ENCODE measurements around the gene NINL.
"Not testable (repeated sequence)": the region's sequence is repeated elsewhere in the genome, so short reads cannot be mapped to it uniquely, and the experiment has no call there.

The NINL gene

DNA sequence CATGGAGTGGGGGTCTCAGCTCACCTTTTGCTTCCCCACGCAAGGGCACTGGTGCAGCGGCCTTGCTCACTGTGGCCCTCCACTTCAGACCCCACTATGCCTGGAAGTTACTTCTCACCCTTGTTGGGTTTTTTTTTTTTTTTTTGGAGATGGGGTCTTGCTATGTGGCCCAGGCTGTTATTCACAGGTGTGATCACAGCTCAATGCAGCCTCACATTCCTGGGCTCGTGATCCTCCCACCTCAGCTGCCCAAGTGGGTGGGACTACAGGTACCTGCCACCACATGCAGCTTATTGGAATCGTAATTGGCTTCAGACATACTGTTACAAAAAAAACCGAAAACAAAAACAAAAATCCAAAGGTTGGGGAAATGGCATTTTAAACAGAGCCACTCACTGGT, 32.4 kb downstream of the NINL start:
- DNase-seq (ENCODE audit: low read depth): no peak

DNA sequence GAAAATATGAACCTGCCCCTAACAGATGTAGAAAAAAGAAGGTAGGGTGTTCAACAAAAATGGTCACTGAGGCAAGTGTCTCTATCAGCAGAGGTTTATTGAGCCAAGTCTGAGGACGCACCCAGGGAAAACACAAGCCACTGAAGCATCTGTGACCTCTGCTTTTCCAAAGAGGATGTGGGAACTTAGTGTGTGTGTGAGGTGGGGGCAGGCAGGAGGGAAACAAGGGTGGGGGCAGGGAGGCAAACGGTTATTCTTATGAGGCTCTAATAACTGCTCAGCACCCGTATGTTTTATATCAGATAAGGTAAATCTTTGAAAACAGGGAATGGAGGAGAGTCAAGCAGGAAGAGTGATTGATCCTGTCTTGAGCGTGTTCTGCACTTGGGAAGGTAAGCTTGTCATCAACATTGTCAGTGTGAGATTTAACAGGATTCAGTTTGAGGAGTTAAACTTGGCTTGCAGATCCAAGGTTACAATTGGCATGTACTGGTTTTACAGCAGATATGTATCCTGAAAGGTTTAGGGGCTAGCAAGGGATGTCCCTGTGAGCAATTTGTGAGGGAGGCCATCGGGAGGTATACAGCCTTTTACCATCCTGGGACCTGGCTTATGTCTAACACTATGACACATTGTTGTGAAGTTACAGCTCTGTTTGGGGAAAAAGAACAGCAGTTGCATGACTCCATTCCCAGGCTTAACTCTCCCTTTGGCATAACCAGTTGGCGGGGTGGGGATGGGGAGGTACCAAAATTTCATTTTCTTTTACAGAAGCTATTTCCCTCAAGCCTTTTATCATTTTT, 33.7 kb downstream of the NINL start:
- no peak for DNase-seq (ENCODE audit: low read depth)

DNA sequence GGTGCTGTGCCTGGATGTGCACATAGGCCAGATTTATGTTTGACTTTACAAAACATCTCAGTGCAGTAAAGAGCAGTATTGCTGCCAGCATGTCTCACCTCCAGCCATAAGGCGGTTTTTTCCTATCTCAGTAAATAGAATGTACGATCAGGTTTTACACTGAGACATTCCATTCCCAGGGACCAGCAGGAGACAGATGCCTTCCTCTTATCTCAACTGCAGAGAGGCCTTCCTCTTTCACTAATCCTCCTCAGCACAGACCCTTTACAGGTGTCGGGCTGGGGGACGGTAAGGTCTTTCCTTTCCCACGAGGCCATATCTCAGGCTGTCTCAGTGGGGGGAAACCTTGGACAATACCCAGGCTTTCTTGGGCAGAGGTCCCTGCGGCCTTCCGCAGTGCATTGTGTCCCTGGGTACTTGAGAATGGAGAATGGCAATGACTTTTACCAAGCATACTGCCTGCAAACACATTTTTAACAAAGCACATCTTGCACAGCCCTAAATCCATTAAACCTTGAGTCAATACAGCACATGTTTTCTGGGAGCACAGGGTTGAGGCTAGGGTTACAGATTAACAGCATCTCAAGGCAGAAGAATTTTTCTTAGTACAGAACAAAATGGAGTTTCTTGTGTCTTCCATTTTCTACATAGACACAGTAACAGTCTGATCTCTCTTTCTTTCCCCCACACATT, 34.5 kb downstream of the NINL start:
- DNase-seq (ENCODE audit: low read depth): not testable (repeated sequence)

DNA sequence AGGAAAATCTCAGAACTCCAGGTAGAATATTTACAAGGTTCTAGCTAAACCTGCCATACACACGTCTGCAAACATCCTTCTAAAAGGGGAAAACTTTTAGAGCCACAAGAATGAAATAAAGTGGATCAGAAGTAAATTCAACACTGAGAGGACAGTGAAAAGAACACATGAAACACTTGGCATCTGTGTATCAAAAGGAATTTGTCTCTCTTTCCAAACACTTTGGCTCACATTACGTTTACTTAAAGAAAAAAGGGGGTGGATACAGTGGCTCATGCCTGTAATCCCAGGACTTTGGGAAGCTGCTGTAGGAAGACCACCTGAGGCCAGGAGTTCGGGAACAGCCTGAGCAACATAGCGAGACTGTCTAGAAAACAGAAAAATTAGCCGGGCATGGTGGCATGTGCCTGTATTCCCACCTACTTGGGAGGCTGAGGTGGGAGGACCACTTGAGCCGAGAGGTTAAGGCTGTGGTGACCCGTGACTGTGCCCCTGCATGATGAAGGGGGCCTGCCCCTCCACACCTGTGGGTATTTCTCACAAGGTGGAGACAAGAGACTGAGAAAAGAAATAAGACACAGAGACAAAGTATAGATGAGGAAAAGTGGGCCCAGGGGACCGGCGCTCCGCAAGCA, 35.4 kb downstream of the NINL start:
- no peak for DNase-seq (ENCODE audit: low read depth)

DNA sequence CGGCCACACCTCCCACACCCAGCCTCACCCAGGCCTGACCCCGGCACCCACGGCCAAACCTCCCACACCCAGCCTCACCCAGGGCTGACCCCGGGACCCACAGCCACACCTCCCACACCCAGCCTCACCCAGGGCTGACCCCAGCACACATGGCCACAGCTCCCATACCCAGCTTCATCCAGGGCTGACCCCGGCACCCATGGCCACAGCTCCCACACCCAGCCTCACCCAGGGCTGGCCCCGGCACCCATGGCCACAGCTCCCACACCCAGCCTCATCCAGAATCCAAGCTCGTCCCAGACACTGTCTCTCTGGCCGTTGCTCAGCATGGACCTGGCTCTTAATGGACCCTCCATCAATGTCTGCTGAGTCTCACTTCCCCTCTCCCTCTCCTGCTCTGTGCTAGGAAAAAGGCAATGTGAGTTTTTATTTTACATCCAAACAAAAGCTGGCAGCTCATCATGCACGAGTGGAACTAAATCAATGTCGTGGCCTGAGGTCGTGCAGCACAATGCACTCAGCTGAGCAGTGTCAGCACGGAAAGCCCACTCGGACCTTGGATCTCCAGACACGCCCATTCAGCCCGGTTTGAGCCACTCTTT, 36.1 kb downstream of the NINL start:
- DNase-seq (ENCODE audit: low read depth): no peak

DNA sequence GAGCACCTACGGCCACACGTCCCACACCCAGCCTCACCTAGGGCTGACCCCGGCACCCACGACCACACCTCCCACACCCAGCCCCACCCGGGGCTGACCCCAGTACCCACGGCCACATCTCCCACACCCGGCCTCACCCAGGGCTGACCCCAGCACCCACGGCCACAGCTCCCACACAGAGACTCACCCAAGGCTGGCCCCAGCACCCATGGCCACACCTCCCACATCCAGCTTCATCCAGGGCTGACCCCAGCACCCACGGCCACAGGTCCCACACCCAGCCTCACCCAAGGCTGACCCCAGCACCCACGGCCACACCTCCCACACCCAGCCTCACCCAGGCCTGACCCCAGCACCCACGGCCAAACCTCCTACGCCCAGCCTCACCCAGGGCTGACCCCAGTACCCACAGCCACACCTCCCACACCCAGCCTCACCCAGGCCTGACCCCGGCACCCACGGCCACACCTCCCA, 36.7 kb downstream of the NINL start:
- no peak for DNase-seq (ENCODE audit: low read depth)

DNA sequence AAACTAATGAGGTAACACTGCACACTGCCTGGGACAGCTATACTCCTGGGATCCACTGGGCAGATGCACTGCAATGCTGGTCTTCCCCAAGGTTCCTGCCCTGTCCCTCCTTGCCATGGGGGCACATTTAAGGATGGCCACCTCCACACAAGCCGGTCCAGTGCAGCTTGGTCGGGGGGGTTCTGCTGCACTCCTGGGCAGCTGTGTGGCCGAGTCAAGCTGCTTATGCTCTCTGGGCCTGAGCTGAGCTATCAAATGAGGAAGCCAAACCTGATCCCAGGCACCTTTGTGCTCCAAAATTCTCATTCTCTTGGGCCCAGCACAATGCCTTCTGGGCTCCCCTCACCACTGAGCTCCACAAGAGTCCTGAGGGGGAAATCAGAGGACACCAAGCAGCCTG, 37.3 kb downstream of the NINL start:
- no peak for DNase-seq (ENCODE audit: low read depth)

DNA sequence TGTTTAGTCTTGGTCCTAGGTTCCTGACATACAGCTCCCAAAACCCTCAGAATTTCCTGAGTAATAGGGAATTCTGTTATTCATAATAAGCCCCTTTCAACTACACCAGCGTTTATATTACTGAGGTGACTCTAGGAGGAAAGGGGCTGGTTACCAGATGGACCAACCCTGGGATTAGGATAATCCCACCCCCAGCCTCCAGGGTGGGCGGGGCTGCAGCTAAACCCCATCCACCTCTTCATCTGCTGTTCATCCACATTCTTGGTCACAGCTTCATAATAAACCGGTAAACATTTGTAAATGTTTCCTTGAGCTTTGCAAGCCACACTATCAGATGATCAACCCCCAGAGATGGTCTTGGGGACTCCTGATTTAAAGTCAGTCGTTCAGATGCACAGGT, 38.3 kb downstream of the NINL start:
- DNase-seq (ENCODE audit: low read depth): no peak

DNA sequence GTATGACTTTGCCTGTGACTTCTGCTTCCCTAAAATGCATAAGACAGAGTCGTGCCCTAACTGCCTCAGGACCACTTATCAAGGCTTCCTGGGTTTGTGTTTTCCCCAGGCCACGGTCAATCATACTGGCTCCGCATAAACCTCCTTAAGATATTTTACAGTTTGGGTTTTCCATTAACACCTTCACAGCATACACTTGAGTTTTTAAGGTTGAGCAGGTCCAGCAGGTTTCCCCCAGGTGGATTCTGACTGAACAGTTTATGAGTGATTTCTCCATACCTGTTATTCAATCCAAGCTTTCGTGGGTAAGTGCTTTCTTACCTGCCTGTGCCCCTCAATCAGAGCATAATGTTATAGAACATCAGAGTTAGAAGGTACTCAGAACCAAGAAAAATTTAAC, 39.3 kb downstream of the NINL start:
- DNase-seq (ENCODE audit: low read depth): no peak

DNA sequence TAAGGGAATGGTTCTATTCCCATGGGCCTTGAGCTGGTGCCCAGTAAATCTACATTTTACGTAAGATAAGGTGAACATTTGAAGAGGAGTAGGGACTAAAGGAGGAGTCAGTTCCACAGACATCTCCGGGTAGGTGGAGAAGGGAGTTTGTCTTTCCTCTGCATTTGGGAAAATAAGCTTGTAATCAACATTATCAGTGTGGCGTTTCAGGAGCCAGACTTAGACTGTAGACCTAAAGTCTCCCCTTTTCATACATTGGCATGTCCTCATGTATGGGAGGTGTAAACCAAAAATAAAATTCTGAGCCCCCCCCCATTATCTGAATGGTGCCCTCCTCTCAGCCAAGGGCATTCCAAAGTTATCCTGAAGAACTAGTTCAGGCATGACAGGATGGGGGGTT, 40.2 kb downstream of the NINL start:
- DNase-seq (ENCODE audit: low read depth): no peak

DNA sequence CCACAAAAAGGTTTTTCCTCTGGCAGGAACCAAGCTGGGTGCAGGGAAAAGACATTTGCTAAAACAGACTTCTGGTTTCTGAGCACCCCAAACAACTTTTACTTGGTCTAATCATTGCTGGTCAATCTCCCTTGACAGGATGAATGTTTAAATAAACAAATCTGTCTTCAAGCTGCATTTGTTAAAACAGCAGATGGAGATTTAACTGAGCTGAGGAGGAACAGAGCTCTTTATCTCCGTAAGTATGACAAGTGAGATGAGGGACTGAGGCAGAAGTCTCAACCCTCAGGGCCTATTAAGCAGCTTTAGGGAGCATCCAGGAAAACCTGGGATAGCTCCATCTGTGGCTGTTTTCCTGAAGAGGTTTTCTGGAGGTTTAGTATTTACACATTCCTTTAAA, 40.6 kb downstream of the NINL start:
- DNase-seq (ENCODE audit: low read depth): no peak

DNA sequence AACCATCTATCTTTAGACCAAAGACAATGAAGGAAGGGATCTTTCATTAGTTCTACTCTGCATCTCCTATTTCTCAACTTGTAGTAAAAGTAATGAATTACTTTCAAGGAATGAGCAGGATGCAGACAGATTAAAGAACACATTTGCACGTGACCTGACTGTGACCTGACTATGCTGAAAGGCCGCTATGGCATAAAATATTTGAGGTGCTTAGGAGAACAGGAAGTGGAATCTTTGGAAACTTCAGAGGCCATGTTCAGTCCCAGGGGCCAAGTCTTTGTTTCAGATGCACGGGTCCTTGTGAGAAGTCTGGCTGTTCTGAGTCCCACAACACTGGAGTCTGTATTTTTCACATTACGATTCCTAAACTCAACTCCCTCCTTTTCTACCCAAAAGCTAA, 41.0 kb downstream of the NINL start:
- no peak for DNase-seq (ENCODE audit: low read depth)

DNA sequence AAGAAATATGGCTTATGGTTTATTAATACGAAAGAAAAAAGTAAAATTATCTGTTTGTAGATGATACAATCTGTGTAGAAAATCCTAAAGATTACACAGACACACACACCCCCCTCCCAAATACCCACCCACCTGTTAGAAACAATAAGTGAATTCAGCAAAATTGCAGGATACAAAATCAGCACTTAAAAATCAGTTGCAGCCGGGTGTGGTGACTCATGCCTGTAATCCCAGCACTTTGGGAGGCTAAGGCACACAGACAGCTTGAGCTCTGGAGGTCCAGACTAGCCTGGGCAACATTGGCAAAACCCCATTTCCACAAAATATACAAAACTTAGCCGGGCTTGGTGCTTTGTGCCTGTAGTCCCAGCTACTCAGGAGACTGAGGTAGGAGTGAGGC, 42.3 kb downstream of the NINL start:
- DNase-seq (ENCODE audit: low read depth): no peak

DNA sequence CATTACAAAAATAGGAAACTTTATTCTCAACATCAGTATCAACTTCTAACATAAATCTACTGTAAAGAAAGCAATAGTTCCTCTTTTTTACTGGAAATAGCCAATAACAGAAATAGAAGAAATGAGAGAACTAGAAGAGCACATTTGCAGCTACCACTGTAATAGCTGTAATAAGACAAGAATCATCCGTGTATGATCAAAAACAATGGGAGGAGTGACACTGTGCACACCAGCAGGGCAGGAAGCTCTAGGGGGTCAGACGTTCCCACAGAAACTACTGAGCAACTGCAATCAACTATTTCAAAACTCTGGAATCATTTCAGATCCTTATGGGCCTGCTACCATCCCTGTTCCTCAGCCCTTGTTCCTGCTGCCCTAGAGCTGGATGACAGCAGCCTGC, 43.7 kb downstream of the NINL start:
- no peak for DNase-seq (ENCODE audit: low read depth)

DNA sequence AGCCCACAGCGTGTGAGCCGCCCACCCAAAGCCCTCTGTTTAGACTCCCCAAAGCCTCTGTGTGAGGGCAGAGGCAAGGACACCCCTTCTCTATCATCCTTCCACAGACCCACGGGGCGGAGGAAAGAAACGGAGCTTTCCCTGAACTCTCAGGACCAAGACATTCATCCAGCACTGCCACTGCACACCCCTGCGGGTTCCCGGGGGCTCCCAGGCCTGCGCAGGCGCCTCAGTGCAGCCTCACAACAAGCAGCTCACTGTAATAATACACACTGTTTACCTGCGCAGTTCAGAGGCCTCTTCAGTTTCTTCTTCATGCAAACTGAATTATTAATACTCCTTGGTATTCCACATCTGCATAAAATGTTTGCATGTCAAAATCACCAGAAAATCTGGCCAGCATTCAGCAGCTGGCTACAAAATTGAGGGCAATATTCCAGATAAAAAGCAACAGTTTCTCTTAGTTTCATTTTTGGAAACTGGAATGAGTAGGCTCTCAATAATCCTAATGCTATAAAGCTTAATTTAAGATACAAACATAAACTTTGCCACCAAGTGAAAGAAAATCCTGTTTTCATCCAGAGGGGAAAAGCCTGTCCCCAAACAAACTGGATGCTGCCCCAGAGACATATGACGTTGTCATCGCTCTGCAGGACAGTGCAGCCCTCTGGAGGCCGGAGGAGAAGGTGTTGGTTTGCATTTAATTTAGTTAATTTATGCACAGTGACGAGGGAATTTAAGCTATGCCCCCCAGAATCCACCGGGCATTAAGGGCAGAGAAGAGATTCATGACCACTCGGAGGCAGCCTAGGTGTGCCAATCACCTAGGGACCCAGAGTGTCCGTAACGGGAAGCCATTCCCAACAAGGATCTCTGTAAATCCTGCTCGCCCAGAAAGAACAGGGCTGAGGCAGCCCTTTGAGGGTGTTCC, 45.3 kb downstream of the NINL start:
- DNase-seq (ENCODE audit: low read depth): no peak

DNA sequence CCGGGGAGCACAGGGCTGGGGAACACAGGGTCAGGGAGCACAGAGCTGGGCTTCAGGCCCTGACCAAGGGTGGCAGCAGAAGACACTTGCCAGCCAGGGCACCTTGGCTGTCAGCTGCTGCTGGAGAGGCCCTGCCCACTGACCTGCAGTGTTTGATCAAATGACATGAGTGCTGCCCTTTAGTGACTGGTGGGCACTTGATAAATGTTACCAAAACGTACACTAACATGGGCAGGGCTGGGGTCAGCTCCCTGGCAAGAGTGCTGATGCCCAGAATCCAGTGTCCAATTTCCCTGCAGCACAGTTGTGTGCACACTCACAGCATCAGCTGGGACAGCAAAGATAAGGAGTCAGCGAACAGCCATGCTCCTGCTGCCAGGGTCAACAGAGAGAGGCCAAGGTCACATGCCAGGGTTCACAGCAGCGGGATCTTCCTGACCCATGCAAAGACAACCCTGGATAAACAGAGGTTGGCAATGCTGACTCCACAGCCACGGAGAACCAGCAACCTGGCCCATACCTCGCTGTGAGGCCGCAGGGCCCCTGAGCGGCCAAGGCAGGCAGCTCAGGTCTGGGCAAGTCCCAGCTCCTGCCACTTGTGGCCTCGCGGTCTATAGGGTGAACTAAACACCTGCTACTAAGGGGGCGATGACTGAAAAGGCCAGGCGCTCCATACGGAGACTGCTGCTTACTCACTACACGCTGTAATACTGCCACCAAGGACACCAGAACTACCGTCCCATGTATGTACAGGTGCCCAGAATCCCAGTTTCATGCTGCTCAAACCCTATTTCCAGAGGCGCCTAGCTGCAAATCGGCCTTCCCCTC, 46.3 kb downstream of the NINL start:
- DNase-seq (ENCODE audit: low read depth): no peak

DNA sequence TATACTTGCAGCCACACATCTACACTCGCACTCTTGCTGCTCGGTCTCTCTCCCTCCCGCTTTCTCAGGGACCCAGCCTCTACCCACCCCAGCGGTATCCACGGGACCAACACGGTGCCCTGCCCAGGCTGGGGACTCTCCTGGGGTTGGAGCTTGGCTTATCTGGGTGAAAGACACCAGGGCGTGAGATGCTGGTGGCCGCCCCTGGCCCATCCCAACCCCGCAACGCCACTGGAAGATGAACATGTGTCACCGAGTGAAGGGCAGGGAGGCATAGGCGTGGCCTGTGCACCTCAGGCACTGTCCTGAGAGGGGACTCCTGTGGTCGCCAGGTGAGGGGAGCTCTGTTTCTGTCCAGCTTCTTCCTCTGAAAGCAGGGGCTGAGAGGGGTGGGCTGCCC, 47.4 kb downstream of the NINL start:
- no peak for DNase-seq (ENCODE audit: low read depth)

DNA sequence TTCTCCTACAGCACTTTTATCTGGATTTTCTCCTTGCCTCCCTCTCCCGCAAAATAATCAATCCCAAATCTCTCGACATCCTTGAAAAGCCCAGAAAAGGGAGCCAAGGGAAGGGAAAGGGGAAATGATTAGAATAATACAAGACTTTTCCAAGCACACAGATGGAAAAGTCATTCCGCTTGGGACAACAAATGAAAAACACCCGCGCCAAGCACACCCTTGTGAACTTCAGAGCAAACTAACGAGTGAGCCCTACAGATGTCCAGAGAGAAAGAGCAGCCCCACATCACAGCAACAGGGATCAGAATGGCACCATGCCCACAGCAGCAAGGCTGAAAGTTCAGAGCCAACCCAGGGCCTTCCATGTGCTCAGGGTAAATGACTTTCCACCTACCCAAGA, 49.6 kb downstream of the NINL start:
- no peak for DNase-seq (ENCODE audit: low read depth)

DNA sequence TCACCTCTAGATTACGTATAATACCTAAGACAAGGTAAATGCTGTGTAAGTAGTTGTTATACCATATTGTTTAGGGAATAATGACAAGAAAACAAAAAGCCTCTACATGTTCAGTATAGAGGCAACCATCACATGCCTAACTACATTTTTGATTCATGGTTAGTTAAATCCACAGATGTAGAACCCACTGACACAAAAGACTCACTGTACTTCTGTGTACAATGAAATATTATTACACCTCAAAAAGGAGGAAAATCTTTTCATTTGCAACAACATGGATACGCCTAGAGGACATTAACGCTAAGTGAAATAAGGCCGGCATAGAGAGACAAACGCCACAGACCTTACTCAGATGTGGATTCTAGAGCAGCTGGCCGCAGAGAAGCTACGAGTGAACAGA, 50.5 kb downstream of the NINL start:
- no peak for DNase-seq (ENCODE audit: low read depth)

DNA sequence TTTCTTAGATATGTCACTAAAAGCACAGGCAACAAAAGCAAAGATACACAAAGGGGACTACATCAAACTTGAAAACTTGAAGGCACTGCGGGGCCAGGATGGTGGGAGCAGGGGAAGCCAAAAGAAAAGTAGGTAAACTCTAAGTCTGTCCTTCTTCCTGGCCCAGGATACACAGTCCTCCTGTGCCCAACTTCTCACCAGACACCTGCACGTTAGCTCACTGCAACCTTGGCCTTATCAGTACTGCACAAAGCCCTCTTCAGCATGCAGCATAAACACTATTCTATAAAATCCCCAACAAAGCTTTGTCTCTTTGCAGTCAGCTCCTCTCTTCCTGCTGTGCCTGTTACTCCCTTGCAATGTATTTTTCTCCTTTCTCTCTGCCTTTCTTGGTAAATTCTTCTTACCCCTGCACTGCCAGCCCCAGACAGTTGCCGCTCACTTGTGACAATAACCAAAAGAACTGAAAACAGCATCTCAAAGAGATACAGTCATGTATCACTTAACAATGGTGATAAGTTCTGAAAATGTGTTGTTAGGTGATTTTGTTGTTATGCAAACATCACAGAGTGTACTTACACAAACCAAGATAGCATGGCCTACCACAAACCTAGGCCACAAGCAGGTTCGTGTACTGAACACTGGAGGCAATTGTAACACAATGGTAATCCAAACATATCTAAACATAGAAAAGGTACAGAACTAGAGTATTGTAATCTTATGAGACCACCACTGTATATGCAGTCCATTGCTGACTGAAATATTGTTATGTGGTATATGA, 51.2 kb downstream of the NINL start:
- no peak for DNase-seq (ENCODE audit: low read depth)

All from non-pigmented ciliary epithelial cell (primary cell).